Stimulated activated CD4-positive, alpha-beta T cell treated with anti-CD3 and anti-CD28 coated beads, Interleukin-4, amount 100 ng/mL, for 4 hours (primary cell): Measurements from ENCODE around the gene SEMA4D.

Experiments
- DNase-seq, 2 experiments: peaks; one replicate each; pipeline ENCODE4 v3.0.0-alpha.2; 2020

The SEMA4D gene

DNA sequence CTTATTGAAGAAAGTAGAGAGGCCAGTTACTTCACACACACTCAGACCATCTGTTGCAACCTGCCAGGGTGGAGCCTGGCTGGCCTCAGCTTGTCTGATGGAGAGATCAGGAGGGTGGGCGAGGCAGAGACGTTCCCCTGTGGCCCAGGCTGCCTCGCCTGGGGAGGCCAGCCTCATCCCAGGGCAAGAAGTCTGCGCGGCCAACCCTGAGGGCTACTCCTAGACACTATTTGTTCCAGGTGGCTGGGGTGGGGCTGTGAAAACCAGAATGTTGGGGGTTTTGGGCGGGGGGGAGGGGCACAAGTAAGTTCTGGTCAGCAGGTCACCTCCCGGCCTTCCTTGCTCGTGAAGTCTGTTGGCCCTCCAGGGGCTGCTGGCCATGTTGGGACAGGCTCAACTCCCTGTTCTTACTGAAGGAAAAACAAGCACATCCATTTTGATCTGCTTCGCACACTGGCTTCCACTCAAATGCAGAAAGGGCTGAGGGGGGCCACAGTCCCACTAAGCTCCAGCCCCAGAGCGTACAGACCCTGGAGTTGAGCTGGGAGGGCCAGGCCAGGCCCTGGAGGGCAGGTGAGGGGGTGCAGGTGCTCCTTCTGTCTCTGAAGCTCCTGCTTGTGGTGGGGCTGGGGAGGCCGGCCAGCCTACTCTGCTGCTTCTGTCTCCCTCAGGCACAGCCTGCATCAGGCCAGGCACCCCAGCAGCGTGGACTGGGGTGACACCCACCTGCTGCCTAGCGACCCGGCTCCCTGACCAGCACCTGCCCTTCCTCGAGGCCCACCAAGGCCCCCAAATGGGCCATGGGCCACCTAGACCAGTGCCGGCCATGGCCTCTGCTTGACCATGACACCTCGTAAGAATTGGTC is 133.0 kb downstream of the SEMA4D start:
- DNase-seq, result no peak

DNA sequence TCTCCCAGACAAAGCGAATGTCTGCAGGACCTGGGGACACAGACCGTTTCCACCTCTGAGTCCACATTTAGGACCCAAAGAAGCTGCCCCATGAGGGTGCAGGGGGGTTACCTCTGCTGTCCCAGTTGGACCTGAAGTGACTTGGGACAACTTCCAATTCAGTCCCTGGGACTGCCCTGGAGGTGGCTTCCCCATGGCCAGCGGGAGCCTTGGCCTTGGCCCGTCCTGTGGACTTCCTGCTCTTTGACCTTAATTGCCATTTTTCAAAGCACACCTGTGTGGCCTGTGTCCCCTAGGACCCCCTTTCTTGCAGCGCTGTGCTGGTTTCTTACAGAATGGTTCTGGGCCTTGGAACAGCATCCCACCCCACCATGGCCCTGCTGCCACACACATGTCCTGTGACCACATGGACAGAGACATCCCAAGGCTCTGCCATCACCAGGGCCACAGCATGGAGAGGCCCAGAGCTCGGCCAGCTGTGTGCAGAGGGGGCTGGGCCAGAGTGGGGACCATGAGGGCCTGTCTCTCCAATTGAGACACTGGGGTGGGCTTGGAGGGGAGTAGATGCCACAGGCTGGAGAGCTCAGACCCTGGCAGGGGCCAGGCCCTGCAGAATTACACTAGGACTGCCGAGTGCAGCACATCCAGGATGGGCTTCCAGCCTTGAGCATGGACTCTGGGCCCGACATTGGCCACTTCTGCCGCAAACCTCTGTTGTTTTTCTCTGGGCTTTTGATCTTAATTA is 133.8 kb downstream of the SEMA4D start:
- no peak for DNase-seq

DNA sequence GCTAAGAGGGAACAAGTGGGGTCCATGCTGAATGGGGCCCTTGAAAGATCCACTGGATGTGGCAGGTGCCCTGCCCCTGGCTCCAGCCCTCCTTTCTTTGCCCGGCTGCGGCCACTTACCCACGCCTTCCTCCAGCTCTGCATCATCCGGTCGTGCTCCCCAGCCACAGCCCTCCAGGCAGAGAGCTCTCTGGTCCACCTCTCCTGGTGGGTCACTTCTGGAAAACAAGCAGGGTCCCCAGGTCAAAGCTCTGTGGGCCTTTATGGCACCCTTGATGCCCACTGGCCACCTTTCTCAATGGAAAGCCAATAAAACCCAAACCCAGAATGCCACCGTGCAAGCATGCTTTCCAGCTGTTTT is 134.6 kb downstream of the SEMA4D start:
- no peak for DNase-seq

GRCh38 chr9:89362647-89363310 is 135.1 kb downstream of the SEMA4D start:
- no peak for DNase-seq

GRCh38 chr9:89361816-89362646 is 135.9 kb downstream of the SEMA4D start:
- DNase-seq, result no peak

GRCh38 chr9:89361031-89361430 is 136.9 kb downstream of the SEMA4D start:
- no peak for DNase-seq

- DNase-seq, result no peak
Measured at GRCh38 chr9:89360465-89360864, 137.4 kb downstream of the SEMA4D start.

- DNase-seq, result no peak
Measured at GRCh38 chr9:89359751-89360261, 138.1 kb downstream of the SEMA4D start.

DNA sequence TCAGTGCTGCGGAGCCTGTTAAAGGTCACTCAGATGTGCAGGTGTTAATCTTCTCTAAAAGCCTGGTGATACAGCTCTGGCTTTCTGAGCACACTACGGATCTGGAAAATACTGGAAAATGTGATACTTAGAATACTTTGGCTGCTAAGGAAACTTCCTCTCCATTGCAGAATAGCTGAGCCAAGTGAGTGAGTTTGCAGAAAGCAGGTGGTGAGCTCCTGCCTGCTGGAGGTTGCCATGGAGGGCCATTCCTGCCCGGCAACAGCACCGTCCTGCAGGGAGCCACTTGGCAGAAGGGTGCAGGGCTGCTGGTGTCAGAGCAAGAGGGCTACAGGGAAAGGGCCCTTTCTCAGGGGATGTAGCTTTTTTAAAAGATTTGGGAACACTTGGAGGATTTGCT is 138.9 kb downstream of the SEMA4D start:
- DNase-seq, result no peak

GRCh38 chr9:89358376-89358916 is 139.5 kb downstream of the SEMA4D start:
- no peak for DNase-seq

GRCh38 chr9:89357331-89358197 is 140.3 kb downstream of the SEMA4D start:
- no peak for DNase-seq

GRCh38 chr9:89356782-89357181 is 141.1 kb downstream of the SEMA4D start:
- no peak for DNase-seq

DNA sequence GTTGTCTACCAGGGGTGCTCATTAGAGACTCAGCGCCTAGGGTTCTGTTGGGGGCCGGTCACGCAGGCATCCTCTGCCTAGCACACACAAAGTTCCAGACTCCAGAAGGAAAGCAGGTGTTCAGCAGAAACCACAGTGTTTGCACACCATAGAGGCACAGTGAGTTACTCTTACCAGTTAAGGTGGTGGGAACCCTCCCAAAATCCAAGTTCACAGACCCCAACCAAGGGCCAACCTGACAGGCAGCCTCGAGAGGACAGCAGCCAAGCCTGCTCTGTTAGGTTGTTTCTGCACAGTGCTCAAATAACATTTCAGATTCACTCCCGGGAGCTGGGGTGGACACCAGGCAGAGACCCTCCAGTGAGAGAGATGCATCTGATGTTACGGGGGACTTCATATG is 143.4 kb downstream of the SEMA4D start:
- DNase-seq, result no peak

- DNase-seq, result no peak
Measured at GRCh38 chr9:89353989-89354388, 143.9 kb downstream of the SEMA4D start.

DNA sequence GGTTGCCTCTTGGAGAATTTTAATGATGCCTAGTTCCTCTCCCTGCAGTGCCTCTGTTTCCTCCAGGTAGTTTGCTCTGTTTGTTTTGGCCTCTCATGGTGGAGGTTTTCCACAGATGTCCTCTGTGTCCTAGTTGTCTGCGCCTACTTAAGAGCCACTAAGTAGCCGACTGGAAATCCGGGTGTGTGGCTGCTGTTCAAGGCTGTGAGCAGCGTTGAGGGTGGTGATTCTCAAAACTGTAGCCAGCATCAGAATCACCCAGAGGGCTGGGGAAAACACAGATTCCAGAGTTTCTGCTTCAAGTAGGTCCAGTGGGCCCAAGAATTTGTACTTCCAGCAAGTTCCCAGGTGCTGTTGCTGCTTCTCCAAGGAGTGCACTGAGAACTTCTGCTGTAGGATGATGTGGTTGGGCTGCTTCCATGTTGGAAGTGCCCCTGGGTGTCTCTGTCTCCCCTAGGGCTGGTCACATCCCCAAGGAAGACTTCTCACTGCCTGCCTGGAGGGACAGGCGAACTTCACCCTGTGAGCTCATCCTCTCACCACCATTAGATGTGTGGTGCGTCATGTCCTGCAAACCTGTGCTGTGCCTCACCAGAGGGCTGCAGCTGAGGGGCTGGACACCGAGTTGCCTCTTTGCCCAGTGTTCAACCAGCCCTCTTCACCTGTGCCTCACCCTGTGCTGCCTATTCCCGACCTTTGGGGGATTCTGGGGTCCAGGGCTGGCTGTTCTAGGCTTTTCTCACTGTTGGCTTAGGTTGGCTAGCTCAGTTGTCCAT is 144.9 kb downstream of the SEMA4D start:
- no peak for DNase-seq

DNA sequence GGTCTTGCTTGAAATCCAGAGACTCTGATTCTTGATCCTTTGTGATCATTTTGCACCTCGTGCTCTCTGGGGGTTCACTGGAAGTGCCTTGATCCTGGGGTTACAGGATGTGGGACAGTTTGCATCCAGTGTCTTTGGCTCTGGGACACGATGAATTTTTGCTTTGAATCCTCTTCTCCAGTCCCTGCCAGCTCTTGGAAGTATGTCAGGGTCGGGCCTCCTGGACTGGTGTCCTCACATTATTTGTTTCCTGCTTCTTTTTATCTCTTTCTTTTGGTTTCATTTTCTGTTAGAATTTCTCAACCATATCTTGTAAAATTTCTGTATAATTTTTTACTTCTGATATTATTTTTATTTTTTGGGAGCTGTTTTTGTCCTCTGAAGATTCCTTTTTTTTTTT is 145.5 kb downstream of the SEMA4D start:
- no peak for DNase-seq

GRCh38 chr9:89351584-89352300 is 146.2 kb downstream of the SEMA4D start:
- no peak for DNase-seq

- no peak for DNase-seq
Measured at GRCh38 chr9:89350988-89351557, 146.8 kb downstream of the SEMA4D start.

- DNase-seq, result no peak
Measured at GRCh38 chr9:89349607-89350006, 148.3 kb downstream of the SEMA4D start.
